GM19043 (cell line): ENCODE data around the gene MPIG6B.

Source experiments
- ATAC-seq: cut with Tn5 transposase; IDR thresholded peaks from one replicate; pipeline ENCODE4 v1.9.1; 2021; ENCODE audit warnings: low read depth; ENCODE audit not compliant: unreplicated experiment

The MPIG6B gene

GRCh38 chr6:31765559-31765909, 42.4 kb downstream of the MPIG6B start:
- ATAC-seq, result no peak

GRCh38 chr6:31765910-31766794, 43.0 kb downstream of the MPIG6B start:
- no peak for ATAC-seq

- ATAC-seq, result no peak
These were observed 44.0 kb downstream of the MPIG6B start for GRCh38 chr6:31767096-31767645.

- ATAC-seq, result no peak
These were observed 45.4 kb downstream of the MPIG6B start for GRCh38 chr6:31768363-31769257.

GRCh38 chr6:31769684-31770371, 46.7 kb downstream of the MPIG6B start:
- ATAC-seq, result no peak

- no peak for ATAC-seq
These were observed 47.7 kb downstream of the MPIG6B start for GRCh38 chr6:31770860-31771259.

- ATAC-seq, result no peak
These were observed 48.8 kb downstream of the MPIG6B start for GRCh38 chr6:31771992-31772358.

- ATAC-seq, result no peak
These were observed 52.0 kb downstream of the MPIG6B start for GRCh38 chr6:31775184-31775583.

- ATAC-seq, result no peak
These were observed 52.7 kb downstream of the MPIG6B start for GRCh38 chr6:31775633-31776484.
